ENCODE data around the gene PPP2R5A.
"Not testable (repeated sequence)": the region's sequence is repeated elsewhere in the genome, so short reads cannot be mapped to it uniquely, and the experiment has no call there.

The PPP2R5A gene

GRCh38 chr1:212302745-212303383, 17.7 kb downstream of the PPP2R5A start:
- DNase-seq: no peak

GRCh38 chr1:212305342-212305741, 20.1 kb downstream of the PPP2R5A start:
- no peak for DNase-seq

- not testable (repeated sequence) for DNase-seq
Observed at GRCh38 chr1:212305984-212306452, 20.8 kb downstream of the PPP2R5A start.

- DNase-seq: no peak
Observed at GRCh38 chr1:212309967-212310366, 24.8 kb downstream of the PPP2R5A start.

GRCh38 chr1:212310383-212310782, 25.2 kb downstream of the PPP2R5A start:
- DNase-seq: no peak

- no peak for DNase-seq
Observed at GRCh38 chr1:212311836-212312497, 26.8 kb downstream of the PPP2R5A start.

GRCh38 chr1:212313616-212314015, 28.4 kb downstream of the PPP2R5A start:
- DNase-seq: no peak

- DNase-seq: no peak
Observed at GRCh38 chr1:212315184-212315583, 30.0 kb downstream of the PPP2R5A start.

GRCh38 chr1:212315907-212316306, 30.7 kb downstream of the PPP2R5A start:
- no peak for DNase-seq

GRCh38 chr1:212317916-212318315, 32.7 kb downstream of the PPP2R5A start:
- no peak for DNase-seq

GRCh38 chr1:212321031-212321430, 35.8 kb downstream of the PPP2R5A start:
- DNase-seq: not testable (repeated sequence)

- no peak for DNase-seq
Observed at GRCh38 chr1:212323066-212323465, 37.9 kb downstream of the PPP2R5A start.

- no peak for DNase-seq
Observed at GRCh38 chr1:212326541-212326940, 41.3 kb downstream of the PPP2R5A start.

GRCh38 chr1:212328248-212328647, 43.0 kb downstream of the PPP2R5A start:
- DNase-seq: no peak

GRCh38 chr1:212329105-212329504, 43.9 kb downstream of the PPP2R5A start:
- no peak for DNase-seq

- no peak for DNase-seq
Observed at GRCh38 chr1:212341090-212341489, 55.9 kb downstream of the PPP2R5A start.

- no peak for DNase-seq
Observed at GRCh38 chr1:212344905-212345304, 59.7 kb downstream of the PPP2R5A start.

- no peak for DNase-seq
Observed at GRCh38 chr1:212346601-212347000, 61.4 kb downstream of the PPP2R5A start.

- no peak for DNase-seq
Observed at GRCh38 chr1:212351588-212352362, 66.6 kb downstream of the PPP2R5A start.

- no peak for DNase-seq
Observed at GRCh38 chr1:212353181-212353580, 68.0 kb downstream of the PPP2R5A start.

GRCh38 chr1:212354464-212354863, 69.3 kb downstream of the PPP2R5A start:
- DNase-seq: no peak

GRCh38 chr1:212355230-212355969, 70.2 kb downstream of the PPP2R5A start:
- DNase-seq: no peak
